ENCODE results near the gene CAPN1.

CAPN1 gene

GRCh38 chr11:65204646-65205601, 23.2 kb downstream of the CAPN1 start:
- DNase-seq: peak; percentile 64

DNA sequence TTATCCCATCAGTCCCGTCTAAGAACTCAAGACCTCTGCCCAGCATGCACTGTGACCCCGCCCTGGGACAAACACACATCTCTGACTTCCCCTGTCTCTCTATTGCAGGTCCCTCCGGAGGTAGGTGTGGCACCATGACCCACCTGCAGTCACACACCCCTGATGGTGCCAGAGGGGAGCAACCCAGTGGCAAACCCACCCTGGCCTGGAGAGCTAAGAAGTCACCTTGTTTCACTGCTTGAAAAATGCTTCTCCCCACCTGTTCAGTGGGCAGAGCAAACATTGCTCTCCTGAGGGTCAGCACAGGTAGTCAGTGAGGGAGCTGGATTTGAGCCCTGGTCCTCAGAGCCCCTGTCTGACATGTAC, 23.9 kb downstream of the CAPN1 start:
- DNase-seq: no peak

- DNase-seq: no peak
Measured at GRCh38 chr11:65206441-65206841, 24.7 kb downstream of the CAPN1 start.

GRCh38 chr11:65206901-65207300, 25.2 kb downstream of the CAPN1 start:
- DNase-seq: no peak

GRCh38 chr11:65207918-65208784, 26.4 kb downstream of the CAPN1 start:
- DNase-seq: no peak

GRCh38 chr11:65208785-65209710, 27.3 kb downstream of the CAPN1 start:
- DNase-seq: no peak

GRCh38 chr11:65209711-65210360, 28.1 kb downstream of the CAPN1 start:
- no peak for DNase-seq

GRCh38 chr11:65210361-65210731, 28.6 kb downstream of the CAPN1 start:
- DNase-seq: no peak

DNA sequence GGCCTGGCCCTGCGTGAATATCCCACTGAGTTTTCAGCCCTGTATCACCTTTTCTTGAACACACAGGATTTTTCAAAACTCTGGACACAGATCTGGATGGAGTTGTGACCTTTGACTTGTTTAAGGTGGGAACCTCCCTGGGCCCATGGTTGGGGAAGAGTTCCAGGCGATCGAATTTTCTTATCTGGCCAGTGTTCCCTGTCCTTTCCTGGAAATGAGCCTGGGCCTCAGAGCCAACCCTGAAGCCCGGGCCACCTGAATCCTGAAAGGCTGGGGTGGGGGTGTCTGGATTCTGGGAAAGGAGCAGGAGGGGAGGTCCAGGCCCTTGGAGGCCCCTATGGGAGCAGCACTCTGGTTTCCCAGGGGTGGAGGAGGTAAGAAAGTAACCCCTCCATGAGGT, 29.0 kb downstream of the CAPN1 start:
- DNase-seq: no peak

DNA sequence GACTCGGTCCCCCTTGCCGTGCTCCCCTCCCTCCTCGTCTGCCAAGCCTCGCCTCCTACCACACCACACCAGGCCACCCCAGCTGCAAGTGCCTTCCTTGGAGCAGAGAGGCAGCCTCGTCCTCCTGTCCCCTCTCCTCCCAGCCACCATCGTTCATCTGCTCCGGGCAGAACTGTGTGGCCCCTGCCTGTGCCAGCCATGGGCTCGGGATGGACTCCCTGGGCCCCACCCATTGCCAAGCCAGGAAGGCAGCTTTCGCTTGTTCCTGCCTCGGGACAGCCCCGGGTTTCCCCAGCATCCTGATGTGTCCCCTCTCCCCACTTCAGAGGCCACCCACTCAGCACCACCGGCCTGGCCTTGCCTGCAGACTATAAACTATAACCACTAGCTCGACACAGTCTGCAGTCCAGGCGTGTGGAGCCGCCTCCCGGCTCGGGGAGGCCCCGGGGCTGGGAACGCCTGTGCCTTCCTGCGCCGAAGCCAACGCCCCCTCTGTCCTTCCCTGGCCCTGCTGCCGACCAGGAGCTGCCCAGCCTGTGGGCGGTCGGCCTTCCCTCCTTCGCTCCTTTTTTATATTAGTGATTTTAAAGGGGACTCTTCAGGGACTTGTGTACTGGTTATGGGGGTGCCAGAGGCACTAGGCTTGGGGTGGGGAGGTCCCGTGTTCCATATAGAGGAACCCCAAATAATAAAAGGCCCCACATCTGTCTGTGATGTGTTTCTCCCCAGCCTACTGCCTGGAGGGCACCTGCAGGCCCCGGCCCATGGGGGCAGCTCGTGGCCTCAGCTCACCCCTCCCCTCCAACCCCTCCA, 29.8 kb downstream of the CAPN1 start:
- no peak for DNase-seq

DNA sequence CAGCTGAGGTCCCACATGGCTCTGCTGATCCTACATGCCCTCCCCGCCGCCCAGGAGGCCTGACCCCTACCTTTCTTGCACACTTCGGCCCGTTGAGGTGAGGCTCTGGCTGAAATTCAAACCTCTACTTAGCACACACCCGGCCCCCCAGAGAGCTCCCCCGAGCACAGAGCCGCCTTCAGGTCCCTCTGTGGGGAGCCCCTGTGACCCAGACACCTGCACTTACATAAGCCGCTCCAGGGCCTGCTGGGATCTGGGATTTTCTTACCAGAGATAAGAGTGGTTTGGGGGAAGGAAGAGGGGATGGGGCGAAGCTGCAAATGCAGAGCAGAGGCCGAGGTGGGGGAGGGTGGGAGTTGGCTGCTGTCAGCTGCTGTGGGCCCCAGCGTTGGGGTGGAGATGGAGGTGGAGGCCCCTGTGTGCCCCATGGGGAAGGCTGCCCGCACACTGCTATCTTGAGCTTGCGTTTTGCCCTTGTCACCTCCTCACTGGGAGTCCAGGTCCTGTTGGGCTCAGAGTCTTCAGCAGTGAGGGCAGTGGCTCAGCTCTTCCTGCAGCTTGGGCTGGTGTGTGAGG, 30.6 kb downstream of the CAPN1 start:
- no peak for DNase-seq

- no peak for DNase-seq
Measured at GRCh38 chr11:65213322-65214211, 31.8 kb downstream of the CAPN1 start.

GRCh38 chr11:65214212-65214845, 32.6 kb downstream of the CAPN1 start:
- no peak for DNase-seq

DNA sequence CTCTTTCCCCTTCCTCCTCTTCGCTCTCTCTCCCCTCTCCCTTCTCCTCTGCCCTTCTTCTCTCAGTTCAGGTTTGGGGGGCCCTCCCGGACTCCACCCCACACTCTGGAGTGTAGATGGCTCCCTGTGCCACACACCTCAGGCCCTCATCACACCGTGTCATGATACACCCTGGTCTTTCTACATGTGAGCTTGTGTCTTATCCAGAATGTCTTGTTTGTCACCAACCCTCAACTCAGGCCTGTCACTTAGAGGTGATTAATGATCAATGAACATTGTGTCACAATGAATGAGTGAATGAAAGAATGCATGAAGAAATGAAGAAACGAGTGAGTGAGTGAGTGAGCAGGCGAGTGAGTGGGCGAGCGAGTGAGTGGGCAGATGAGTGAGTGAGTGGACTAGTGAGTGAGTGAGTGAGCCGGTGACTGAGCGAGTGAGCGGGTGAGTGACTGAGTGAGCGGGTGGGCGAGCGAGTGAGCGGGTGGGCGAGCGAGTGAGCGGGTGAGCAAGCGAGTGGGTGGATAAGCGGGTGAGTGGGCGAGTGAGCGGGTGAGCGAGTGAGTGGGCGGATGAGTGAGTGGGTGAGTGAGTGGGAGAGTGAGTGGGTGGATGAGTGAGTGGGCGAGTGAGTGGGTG, 33.8 kb downstream of the CAPN1 start:
- peak; percentile 64 for DNase-seq

DNA sequence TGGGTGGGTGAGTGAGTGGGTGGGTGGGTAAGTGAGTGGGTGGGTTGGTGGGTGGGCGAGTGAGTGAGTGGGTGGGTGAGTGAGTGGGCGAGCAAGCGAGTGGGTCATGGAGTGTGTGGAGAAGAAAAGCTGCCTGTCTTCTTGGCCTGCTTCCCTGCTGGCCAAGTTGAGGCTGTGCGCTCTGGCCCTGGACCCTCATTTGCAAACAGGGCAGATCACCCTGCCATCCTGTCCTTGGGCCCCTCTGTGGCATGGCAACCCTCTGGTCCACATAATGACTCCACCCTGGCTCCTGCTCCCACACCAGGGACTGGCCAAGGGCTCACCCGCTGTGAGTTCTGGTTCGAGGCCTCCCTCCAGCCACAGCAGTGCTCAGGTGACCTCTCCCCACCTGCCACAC, 35.1 kb downstream of the CAPN1 start:
- no peak for DNase-seq

GRCh38 chr11:65217441-65218423, 36.0 kb downstream of the CAPN1 start:
- no peak for DNase-seq

GRCh38 chr11:65218446-65218845, 36.7 kb downstream of the CAPN1 start:
- DNase-seq: no peak

GRCh38 chr11:65219930-65220213, 38.1 kb downstream of the CAPN1 start:
- DNase-seq: no peak

All from activated CD4-positive, alpha-beta T cell treated with anti-CD3 and anti-CD28 coated beads for 48 hours (primary cell).